ENCODE data around the gene PSME4.
"Not testable (repeated sequence)": the region's sequence is repeated elsewhere in the genome, so short reads cannot be mapped to it uniquely, and the experiment has no call there.

PSME4 gene

GRCh38 chr2:53926321-53926720 is 44.5 kb downstream of the PSME4 start:
- not testable (repeated sequence) for H3K4me1 ChIP-seq (ENCODE audit: control insufficient read depth, insufficient read depth, low read length); H3K27me3 ChIP-seq (ENCODE audit: control insufficient read depth, insufficient read depth, low read length); H3K9me3 ChIP-seq (replicated peaks; ENCODE audit: low read length); H3K4me3 ChIP-seq (ENCODE audit: low read length); H3K4me2 ChIP-seq (ENCODE audit: low read length); H3K9ac ChIP-seq (ENCODE audit: low read depth, low read length)
- peaks cover 58% of the 10 kb centered on the region for H3K36me3 ChIP-seq (ENCODE audit: insufficient read depth, low read length)

GRCh38 chr2:53913721-53914120 is 57.1 kb downstream of the PSME4 start:
- H3K36me3 ChIP-seq (ENCODE audit: insufficient read depth, low read length), result peaks cover 38% of the 10 kb centered on the region
- peak overlapping the region; percentile 20 for H3K9ac ChIP-seq (ENCODE audit: low read depth, low read length)
- no peak overlapping the region for H3K4me3 ChIP-seq (ENCODE audit: low read length)
- no peak overlapping the region for H3K4me2 ChIP-seq (ENCODE audit: low read length)
- peaks cover 10% of the 10 kb centered on the region for H3K4me1 ChIP-seq (ENCODE audit: control insufficient read depth, insufficient read depth, low read length)
- no peaks in the 10 kb centered on the region for H3K9me3 ChIP-seq (replicated peaks; ENCODE audit: low read length)
- H3K27me3 ChIP-seq (ENCODE audit: control insufficient read depth, insufficient read depth, low read length), result no peaks in the 10 kb centered on the region

- Histone ChIP-seq H3K4me2 (ENCODE audit: low read length) (no peak overlapping the region), H3K4me1 (ENCODE audit: control insufficient read depth, insufficient read depth, low read length) (peaks cover 10% of the 10 kb centered on the region), H3K9ac (ENCODE audit: low read depth, low read length) (no peak overlapping the region), H3K9me3 (replicated peaks; ENCODE audit: low read length) (no peaks in the 10 kb centered on the region), H3K4me3 (ENCODE audit: low read length) (no peak overlapping the region), H3K36me3 (ENCODE audit: insufficient read depth, low read length) (peaks cover 43% of the 10 kb centered on the region), H3K27me3 (ENCODE audit: control insufficient read depth, insufficient read depth, low read length) (no peaks in the 10 kb centered on the region)
These were observed 59.2 kb downstream of the PSME4 start for GRCh38 chr2:53911434-53912189.

GRCh38 chr2:53907582-53907981 is 63.2 kb downstream of the PSME4 start:
- Histone ChIP-seq H3K27me3 (ENCODE audit: control insufficient read depth, insufficient read depth, low read length) (no peaks in the 10 kb centered on the region), H3K4me3 (ENCODE audit: low read length) (no peak overlapping the region), H3K4me1 (ENCODE audit: control insufficient read depth, insufficient read depth, low read length) (no peaks in the 10 kb centered on the region), H3K9ac (ENCODE audit: low read depth, low read length) (no peak overlapping the region), H3K36me3 (ENCODE audit: insufficient read depth, low read length) (peaks cover 72% of the 10 kb centered on the region), H3K4me2 (ENCODE audit: low read length) (no peak overlapping the region), H3K9me3 (replicated peaks; ENCODE audit: low read length) (no peaks in the 10 kb centered on the region)

GRCh38 chr2:53905396-53905795 is 65.4 kb downstream of the PSME4 start:
- Histone ChIP-seq H3K4me3 (ENCODE audit: low read length) (no peak overlapping the region), H3K4me1 (ENCODE audit: control insufficient read depth, insufficient read depth, low read length) (no peaks in the 10 kb centered on the region), H3K27me3 (ENCODE audit: control insufficient read depth, insufficient read depth, low read length) (no peaks in the 10 kb centered on the region), H3K4me2 (ENCODE audit: low read length) (no peak overlapping the region), H3K9me3 (replicated peaks; ENCODE audit: low read length) (no peaks in the 10 kb centered on the region), H3K9ac (ENCODE audit: low read depth, low read length) (no peak overlapping the region), H3K36me3 (ENCODE audit: insufficient read depth, low read length) (peaks cover 91% of the 10 kb centered on the region)

GRCh38 chr2:53903011-53903410 is 67.8 kb downstream of the PSME4 start:
- Histone ChIP-seq H3K4me2 (ENCODE audit: low read length) (no peak overlapping the region), H3K9me3 (replicated peaks; ENCODE audit: low read length) (no peaks in the 10 kb centered on the region), H3K9ac (ENCODE audit: low read depth, low read length) (no peak overlapping the region), H3K4me3 (ENCODE audit: low read length) (no peak overlapping the region), H3K4me1 (ENCODE audit: control insufficient read depth, insufficient read depth, low read length) (no peaks in the 10 kb centered on the region), H3K36me3 (ENCODE audit: insufficient read depth, low read length) (peaks cover 81% of the 10 kb centered on the region), H3K27me3 (ENCODE audit: control insufficient read depth, insufficient read depth, low read length) (no peaks in the 10 kb centered on the region)

GRCh38 chr2:53901192-53901591 is 69.6 kb downstream of the PSME4 start:
- H3K4me3 ChIP-seq (ENCODE audit: low read length), result no peak overlapping the region
- H3K27me3 ChIP-seq (ENCODE audit: control insufficient read depth, insufficient read depth, low read length), result no peaks in the 10 kb centered on the region
- H3K36me3 ChIP-seq (ENCODE audit: insufficient read depth, low read length), result peaks cover 73% of the 10 kb centered on the region
- no peaks in the 10 kb centered on the region for H3K9me3 ChIP-seq (replicated peaks; ENCODE audit: low read length)
- peaks cover 11% of the 10 kb centered on the region for H3K4me1 ChIP-seq (ENCODE audit: control insufficient read depth, insufficient read depth, low read length)
- H3K4me2 ChIP-seq (ENCODE audit: low read length), result no peak overlapping the region
- H3K9ac ChIP-seq (ENCODE audit: low read depth, low read length), result no peak overlapping the region

- Histone ChIP-seq H3K9me3 (replicated peaks; ENCODE audit: low read length) (no peaks in the 10 kb centered on the region), H3K4me3 (ENCODE audit: low read length) (no peak overlapping the region), H3K9ac (ENCODE audit: low read depth, low read length) (no peak overlapping the region), H3K4me1 (ENCODE audit: control insufficient read depth, insufficient read depth, low read length) (peaks cover 11% of the 10 kb centered on the region), H3K4me2 (ENCODE audit: low read length) (no peak overlapping the region), H3K36me3 (ENCODE audit: insufficient read depth, low read length) (peaks cover 71% of the 10 kb centered on the region), H3K27me3 (ENCODE audit: control insufficient read depth, insufficient read depth, low read length) (no peaks in the 10 kb centered on the region)
These were observed 73.9 kb downstream of the PSME4 start for GRCh38 chr2:53896864-53897263.

GRCh38 chr2:53886406-53887280 is 84.2 kb downstream of the PSME4 start:
- peaks cover under 1% of the 10 kb centered on the region for H3K4me1 ChIP-seq (ENCODE audit: control insufficient read depth, insufficient read depth, low read length)
- no peak overlapping the region for H3K9ac ChIP-seq (ENCODE audit: low read depth, low read length)
- no peak overlapping the region for H3K4me2 ChIP-seq (ENCODE audit: low read length)
- no peak overlapping the region for H3K4me3 ChIP-seq (ENCODE audit: low read length)
- no peaks in the 10 kb centered on the region for H3K9me3 ChIP-seq (replicated peaks; ENCODE audit: low read length)
- peaks cover 77% of the 10 kb centered on the region for H3K36me3 ChIP-seq (ENCODE audit: insufficient read depth, low read length)
- H3K27me3 ChIP-seq (ENCODE audit: control insufficient read depth, insufficient read depth, low read length), result no peaks in the 10 kb centered on the region

GRCh38 chr2:53884883-53885282 is 85.9 kb downstream of the PSME4 start:
- Histone ChIP-seq H3K4me1 (ENCODE audit: control insufficient read depth, insufficient read depth, low read length) (peaks cover 17% of the 10 kb centered on the region), H3K4me3 (ENCODE audit: low read length) (no peak overlapping the region), H3K36me3 (ENCODE audit: insufficient read depth, low read length) (peaks cover 61% of the 10 kb centered on the region), H3K27me3 (ENCODE audit: control insufficient read depth, insufficient read depth, low read length) (no peaks in the 10 kb centered on the region), H3K9ac (ENCODE audit: low read depth, low read length) (no peak overlapping the region), H3K4me2 (ENCODE audit: low read length) (no peak overlapping the region), H3K9me3 (replicated peaks; ENCODE audit: low read length) (no peaks in the 10 kb centered on the region)

- Histone ChIP-seq H3K9me3 (replicated peaks; ENCODE audit: low read length) (no peaks in the 10 kb centered on the region), H3K4me3 (ENCODE audit: low read length) (no peak overlapping the region), H3K9ac (ENCODE audit: low read depth, low read length) (no peak overlapping the region), H3K4me1 (ENCODE audit: control insufficient read depth, insufficient read depth, low read length) (peaks cover 21% of the 10 kb centered on the region), H3K36me3 (ENCODE audit: insufficient read depth, low read length) (peaks cover 52% of the 10 kb centered on the region), H3K27me3 (ENCODE audit: control insufficient read depth, insufficient read depth, low read length) (no peaks in the 10 kb centered on the region), H3K4me2 (ENCODE audit: low read length) (no peak overlapping the region)
These were observed 88.8 kb downstream of the PSME4 start for GRCh38 chr2:53881986-53882385.
